RWPE2 (cell line): ENCODE results near the gene ADD1.

Experiments used
- ATAC-seq: fragments of 200-7000 bp; cut with Tn5 transposase; 3 replicates; pipeline ENCODE4 v1.9.1; 2021; ENCODE audit warnings: low read depth
- DNase-seq: peaks from one replicate; pipeline ENCODE4 v3.0.0-alpha.2; 2020; ENCODE audit warnings: low spot score
- H3K27ac ChIP-seq: fragments of 450-650 bp; 2 replicates; pipeline ENCODE4 v1.5.1; 2017; ENCODE audit warnings: mild to moderate bottlenecking; ENCODE audit not compliant: poor library complexity, severe bottlenecking
- H3K27me3 ChIP-seq: fragments of 250-450 bp; sonication (Bioruptor Pico); 2 replicates; pipeline ENCODE4 v1.5.1; 2021; ENCODE audit warnings: mild to moderate bottlenecking, moderate library complexity; ENCODE audit not compliant: insufficient read depth, poor library complexity, severe bottlenecking
- H3K36me3 ChIP-seq: fragments of 250-450 bp; sonication (Bioruptor Pico); 2 replicates; pipeline ENCODE4 v1.5.1; 2020; ENCODE audit warnings: low read depth, mild to moderate bottlenecking, moderate library complexity
- H3K4me1 ChIP-seq: fragments of 250-450 bp; sonication (Bioruptor Pico); 2 replicates; pipeline ENCODE4 v1.5.1; 2021; ENCODE audit warnings: mild to moderate bottlenecking, moderate library complexity; ENCODE audit not compliant: insufficient read depth, poor library complexity, severe bottlenecking
- H3K4me3 ChIP-seq: fragments of 250-450 bp; sonication (Bioruptor Pico); 2 replicates; pipeline ENCODE4 v1.5.1; 2021; ENCODE audit warnings: mild to moderate bottlenecking, moderate library complexity; ENCODE audit not compliant: severe bottlenecking
- H3K9me3 ChIP-seq: fragments of 250-450 bp; sonication (Bioruptor Pico); 2 replicates; pipeline ENCODE4 v1.5.1; 2021; ENCODE audit warnings: mild to moderate bottlenecking, moderate library complexity; ENCODE audit not compliant: severe bottlenecking
- TF ChIP-seq, protein P1 (sequence below): fragments of 450-650 bp; IDR thresholded peaks from one replicate; pipeline ENCODE4 v1.5.1; 2017; ENCODE audit warnings: mild to moderate bottlenecking, moderate library complexity; ENCODE audit not compliant: poor library complexity, severe bottlenecking

Gene ADD1

DNA sequence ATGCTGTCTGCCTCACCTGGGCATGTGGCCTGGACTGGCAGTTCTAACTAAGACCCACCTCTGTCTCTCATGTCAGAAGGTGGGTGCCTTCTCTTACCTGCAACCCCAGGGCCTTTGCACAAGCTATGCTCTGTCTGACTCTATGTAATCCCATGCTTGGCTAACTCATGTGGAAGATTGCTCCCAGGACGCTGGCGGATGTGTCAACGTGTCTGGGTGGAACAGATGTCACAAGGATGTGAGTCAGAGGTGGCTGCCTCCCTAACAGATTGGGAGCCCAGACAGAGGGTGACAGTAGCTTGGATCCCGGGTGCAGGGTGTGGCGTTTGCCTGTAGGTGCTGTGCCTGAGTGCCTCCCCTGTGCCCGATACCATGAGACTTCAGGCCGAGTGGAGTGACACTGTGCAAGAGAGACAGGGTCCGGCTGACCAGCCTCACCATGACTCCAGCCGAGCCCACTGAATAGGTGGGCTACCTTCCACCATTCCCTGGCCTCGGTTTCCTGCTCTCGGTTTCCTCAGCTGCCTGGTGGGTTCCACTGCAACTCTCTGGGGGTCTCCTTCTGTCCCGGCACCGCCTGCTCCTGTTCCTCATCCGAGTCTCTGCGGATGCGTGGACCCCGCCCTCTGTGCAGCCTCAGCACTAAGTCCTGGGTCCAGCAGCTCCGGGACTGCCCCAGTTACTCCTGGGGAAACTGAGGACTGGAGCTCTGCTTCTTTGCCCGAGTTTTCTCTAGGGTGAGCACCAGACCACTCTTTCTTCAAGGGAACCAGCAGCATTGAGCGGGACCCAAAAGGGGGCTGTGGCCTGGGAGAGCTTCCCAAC is 39.8 kb upstream of the ADD1 start:
- Histone ChIP-seq H3K4me1 (peaks cover 45% of the 10 kb centered on the region), H3K27ac (no peak overlapping the region), H3K36me3 (peaks cover 24% of the 10 kb centered on the region), H3K27me3 (no peaks in the 10 kb centered on the region), H3K4me3 (no peak overlapping the region), H3K9me3 (no peaks in the 10 kb centered on the region)
- DNase-seq: peak; percentile 59
- TF ChIP-seq, protein P1, sequence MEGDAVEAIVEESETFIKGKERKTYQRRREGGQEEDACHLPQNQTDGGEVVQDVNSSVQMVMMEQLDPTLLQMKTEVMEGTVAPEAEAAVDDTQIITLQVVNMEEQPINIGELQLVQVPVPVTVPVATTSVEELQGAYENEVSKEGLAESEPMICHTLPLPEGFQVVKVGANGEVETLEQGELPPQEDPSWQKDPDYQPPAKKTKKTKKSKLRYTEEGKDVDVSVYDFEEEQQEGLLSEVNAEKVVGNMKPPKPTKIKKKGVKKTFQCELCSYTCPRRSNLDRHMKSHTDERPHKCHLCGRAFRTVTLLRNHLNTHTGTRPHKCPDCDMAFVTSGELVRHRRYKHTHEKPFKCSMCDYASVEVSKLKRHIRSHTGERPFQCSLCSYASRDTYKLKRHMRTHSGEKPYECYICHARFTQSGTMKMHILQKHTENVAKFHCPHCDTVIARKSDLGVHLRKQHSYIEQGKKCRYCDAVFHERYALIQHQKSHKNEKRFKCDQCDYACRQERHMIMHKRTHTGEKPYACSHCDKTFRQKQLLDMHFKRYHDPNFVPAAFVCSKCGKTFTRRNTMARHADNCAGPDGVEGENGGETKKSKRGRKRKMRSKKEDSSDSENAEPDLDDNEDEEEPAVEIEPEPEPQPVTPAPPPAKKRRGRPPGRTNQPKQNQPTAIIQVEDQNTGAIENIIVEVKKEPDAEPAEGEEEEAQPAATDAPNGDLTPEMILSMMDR: no peak
- no peak for ATAC-seq

DNA sequence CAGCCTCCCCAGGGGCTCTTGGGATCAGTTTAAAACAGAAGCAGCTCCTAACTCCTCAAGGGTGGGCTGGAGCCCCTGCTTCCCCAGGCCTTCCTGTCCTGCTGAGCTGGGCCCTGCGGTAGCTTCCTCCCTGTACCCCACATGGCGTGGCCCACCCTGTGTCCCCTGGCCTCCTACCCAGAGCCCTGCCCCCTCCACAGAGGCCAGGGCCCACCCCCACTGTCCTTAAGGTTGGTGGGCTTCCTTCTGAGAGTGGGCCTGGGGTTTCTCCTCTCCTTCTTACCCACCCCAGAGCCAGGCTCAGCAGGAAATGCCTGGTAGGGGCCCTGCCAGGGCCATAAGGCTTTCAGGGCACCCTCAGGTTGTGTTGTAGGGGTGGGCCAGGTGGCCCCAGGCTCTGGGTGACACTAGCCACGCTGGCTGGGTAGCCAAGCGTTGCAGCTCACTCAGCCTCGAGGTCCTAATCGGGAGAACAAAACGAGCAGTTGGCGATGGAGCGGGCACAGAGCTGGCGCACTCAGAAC is 39.1 kb upstream of the ADD1 start:
- TF ChIP-seq, protein P1: no peak
- H3K27me3 ChIP-seq: no peaks in the 10 kb centered on the region
- no peak for ATAC-seq
- no peaks in the 10 kb centered on the region for H3K9me3 ChIP-seq
- peak overlapping the region; percentile 47 for H3K27ac ChIP-seq
- H3K4me1 ChIP-seq: peaks cover 38% of the 10 kb centered on the region
- no peak overlapping the region for H3K4me3 ChIP-seq
- DNase-seq: peak; percentile 37
- peaks cover 24% of the 10 kb centered on the region for H3K36me3 ChIP-seq

DNA sequence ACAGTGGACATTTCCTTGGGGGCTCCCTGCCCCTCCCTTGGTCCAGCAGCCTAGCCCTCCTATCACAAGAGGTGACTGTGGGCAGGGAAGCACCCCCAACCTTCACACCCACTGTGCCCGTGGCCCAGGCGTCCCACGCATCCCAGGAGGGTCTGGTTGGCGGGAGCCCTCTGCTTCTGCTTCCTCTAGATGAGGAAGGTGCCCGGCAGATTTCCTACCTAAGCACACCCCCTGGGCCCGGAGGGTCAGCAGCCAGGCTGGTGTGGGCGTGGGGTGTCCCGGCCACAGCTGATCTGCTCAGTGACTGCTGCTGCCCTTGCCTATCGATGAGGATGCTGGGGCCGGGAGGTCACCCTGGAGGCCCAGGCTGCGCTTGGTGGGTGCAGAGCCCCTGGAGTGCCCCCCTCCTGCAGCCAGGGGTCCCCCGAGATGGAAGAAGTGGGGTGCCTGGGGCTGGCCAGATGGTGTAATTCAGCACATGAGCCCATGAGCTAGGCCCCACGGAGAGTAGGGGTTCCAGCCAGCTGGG is 38.6 kb upstream of the ADD1 start:
- no peak overlapping the region for H3K4me3 ChIP-seq
- peaks cover 24% of the 10 kb centered on the region for H3K36me3 ChIP-seq
- TF ChIP-seq, protein P1: no peak
- H3K4me1 ChIP-seq: peaks cover 34% of the 10 kb centered on the region
- H3K27ac ChIP-seq: peak overlapping the region; percentile 47
- ATAC-seq (0 out of 3 replicates have a peak, but pooled peaks have one; percentile 1), DNase-seq (peak; percentile 62)
- H3K9me3 ChIP-seq: no peaks in the 10 kb centered on the region
- H3K27me3 ChIP-seq: no peaks in the 10 kb centered on the region

DNA sequence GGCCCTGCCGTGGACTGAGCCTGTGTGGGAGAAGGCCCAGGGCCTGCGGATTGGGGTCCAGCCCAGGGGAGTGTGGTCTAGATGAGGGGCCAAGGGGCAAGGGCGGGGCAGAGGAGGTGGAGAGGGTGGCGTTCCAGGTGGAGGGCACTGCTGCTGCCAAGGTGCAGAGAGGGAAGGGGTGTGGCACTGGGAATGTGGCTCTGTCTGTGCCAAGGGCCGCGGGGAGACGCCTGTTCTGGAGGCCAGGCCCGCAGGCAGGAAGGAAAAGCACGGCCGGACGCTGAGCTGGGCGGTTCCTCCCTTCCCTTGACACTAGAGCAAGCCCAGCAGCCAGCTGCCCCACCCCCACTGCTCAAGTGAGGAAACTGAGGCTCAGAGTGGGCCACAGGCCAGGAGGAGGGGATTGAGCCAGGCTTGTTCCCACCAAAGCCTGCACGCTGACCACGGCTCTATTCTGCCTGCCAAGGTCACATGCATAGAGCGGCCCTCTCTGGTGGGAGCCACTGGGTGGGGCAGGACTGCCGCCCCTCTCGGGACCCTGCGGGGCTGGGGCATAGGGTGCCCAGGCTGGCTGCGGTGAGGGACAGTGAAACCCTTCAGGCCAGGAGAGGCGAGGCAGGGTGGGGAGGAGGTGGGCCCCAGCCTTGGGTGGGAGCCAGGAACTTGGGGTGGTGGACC is 37.8 kb upstream of the ADD1 start:
- TF ChIP-seq, protein P1: no peak
- peaks cover 26% of the 10 kb centered on the region for H3K4me1 ChIP-seq
- H3K27ac ChIP-seq: peak overlapping the region; percentile 47
- no peaks in the 10 kb centered on the region for H3K27me3 ChIP-seq
- DNase-seq (no peak), ATAC-seq (peak; percentile 87)
- H3K4me3 ChIP-seq: no peak overlapping the region
- H3K9me3 ChIP-seq: no peaks in the 10 kb centered on the region
- peaks cover 24% of the 10 kb centered on the region for H3K36me3 ChIP-seq
